ENCODE data around the gene TSG101.

Gene TSG101

GRCh38 chr11:18526521-18527296 lies at the start of gene TSG101:
TSS of gene TSG101 (minus strand) at chr11:18526942. CDS start at chr11:18526816, 126 bp downstream.
- peak; percentile 20 to 96 (median 87) for DNase-seq

GRCh38 chr11:18575361-18575760 lies 48.6 kb upstream of the TSG101 start:
- no peak for DNase-seq

GRCh38 chr11:18567081-18567480 lies 40.3 kb upstream of the TSG101 start:
- no peak for DNase-seq

- DNase-seq: no peak
Measured at GRCh38 chr11:18566406-18566805, 39.7 kb upstream of the TSG101 start.

- no peak for DNase-seq
Measured at GRCh38 chr11:18564149-18564548, 37.4 kb upstream of the TSG101 start.

GRCh38 chr11:18563090-18563730 lies 36.5 kb upstream of the TSG101 start:
- DNase-seq: no peak

GRCh38 chr11:18548001-18548400 lies 21.3 kb upstream of the TSG101 start:
- DNase-seq: no peak

GRCh38 chr11:18540207-18541009 lies 13.7 kb upstream of the TSG101 start:
- no peak for DNase-seq

- no peak for DNase-seq
Measured at GRCh38 chr11:18536209-18536608, 9.5 kb upstream of the TSG101 start.

GRCh38 chr11:18534245-18534644 lies 7.5 kb upstream of the TSG101 start:
- no peak for DNase-seq

- DNase-seq: no peak
Measured at GRCh38 chr11:18533365-18533764, 6.6 kb upstream of the TSG101 start.

- DNase-seq: no peak
Measured at GRCh38 chr11:18527512-18527911, 770 bp upstream of the TSG101 start.

GRCh38 chr11:18526130-18526520 lies 617 bp downstream of the TSG101 start:
- no peak for DNase-seq

GRCh38 chr11:18524248-18524647 lies 2.5 kb downstream of the TSG101 start:
- no peak for DNase-seq

- no peak for DNase-seq
Measured at GRCh38 chr11:18523084-18523483, 3.7 kb downstream of the TSG101 start.

GRCh38 chr11:18522388-18522787 lies 4.4 kb downstream of the TSG101 start:
- no peak for DNase-seq

GRCh38 chr11:18521122-18521521 lies 5.6 kb downstream of the TSG101 start:
- DNase-seq: no peak

GRCh38 chr11:18502352-18502751 lies 24.4 kb downstream of the TSG101 start:
- no peak for DNase-seq

GRCh38 chr11:18501629-18502028 lies 25.1 kb downstream of the TSG101 start:
- DNase-seq: no peak

GRCh38 chr11:18498039-18498438 lies 28.7 kb downstream of the TSG101 start:
- DNase-seq: no peak

- DNase-seq: no peak
Measured at GRCh38 chr11:18495703-18496102, 31.0 kb downstream of the TSG101 start.

GRCh38 chr11:18495271-18495670 lies 31.5 kb downstream of the TSG101 start:
- no peak for DNase-seq

Data from nucleus accumbens (tissue), 56 donors.